Measurements from ENCODE around the gene KLF12.

- no peak for TF ChIP-seq CTCF (IDR thresholded peaks at IDR 0.05)
- no peak for TF ChIP-seq POLR2A (IDR thresholded peaks at IDR 0.05)
- no peak for TF ChIP-seq POLR2AphosphoS5 (IDR thresholded peaks at IDR 0.05)
- no peak for TF ChIP-seq EP300 (IDR thresholded peaks at IDR 0.05; ENCODE audit: low read depth)
Measured at GRCh38 chr13:74103970-74104555, 30.1 kb downstream of the KLF12 start.

Data from transverse colon (tissue), 4 donors.